22Rv1 (cell line): ENCODE results near the gene ATE1.
A peak's percentile ranks its signal among the peaks of the same experiment; 100 is the strongest.
"Not testable (repeated sequence)": the region's sequence is repeated elsewhere in the genome, so short reads cannot be mapped to it uniquely, and the experiment has no call there.

ENCODE experiments used
- H3K27ac ChIP-seq: fragments of 450-650 bp; 2 replicates; pipeline ENCODE4 v1.5.1; 2017
- ZFX ChIP-seq: fragments of 450-650 bp; IDR thresholded peaks from 2 replicates; pipeline ENCODE4 v1.6.1; 2017; ENCODE audit warnings: antibody characterized with exemption, borderline replicate concordance
- TF ChIP-seq, protein P1 (sequence below): fragments of 450-650 bp; IDR thresholded peaks from 2 replicates; pipeline ENCODE4 v1.5.1; 2017; ENCODE audit warnings: mild to moderate bottlenecking

The ATE1 gene

DNA sequence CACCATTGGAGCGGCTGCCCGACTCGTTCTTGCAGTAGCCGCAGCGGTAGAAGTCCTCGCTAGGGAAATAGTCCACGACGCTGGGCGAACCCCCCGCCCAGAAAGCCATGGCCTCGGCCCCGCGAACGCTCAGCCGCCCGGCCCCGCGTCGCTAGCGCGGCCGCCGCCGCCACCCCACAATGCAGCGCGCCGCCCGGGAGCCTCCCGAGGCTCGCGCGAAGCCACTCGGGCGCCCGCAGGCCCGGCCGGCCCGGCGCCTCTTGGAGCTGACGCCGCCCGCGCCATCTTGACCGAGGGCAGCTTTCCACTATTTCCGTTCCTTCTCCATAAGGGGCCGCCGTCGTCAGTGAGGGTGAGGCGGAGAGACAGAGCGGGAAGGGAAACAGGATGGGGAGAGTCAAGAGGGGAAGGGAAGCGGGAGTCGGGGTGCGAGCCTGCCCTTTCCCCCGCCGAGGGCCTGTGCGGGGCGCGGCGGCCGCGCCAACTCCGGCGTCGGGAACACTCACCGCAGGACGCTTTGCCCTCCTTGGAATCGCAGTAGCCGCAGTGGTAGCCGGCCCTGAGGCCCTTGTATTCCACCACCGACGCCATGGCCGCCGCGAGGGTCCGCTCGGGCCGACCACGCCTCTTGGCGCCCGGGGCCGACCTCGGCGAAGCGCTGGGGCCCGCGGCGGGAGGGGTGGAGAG lies at the start of gene ATE1:
Gene ATE1 (minus strand): TSS at position 191 of the 687 bp plus-strand sequence. CDS start 82 bp downstream, at position 109.
- H3K27ac ChIP-seq, result peak within 1 kb of the TSS; percentile 91
- 0 out of 2 replicates have a peak, but pooled peaks have one; percentile 22 for TF ChIP-seq ZFX
- TF ChIP-seq, protein P1, sequence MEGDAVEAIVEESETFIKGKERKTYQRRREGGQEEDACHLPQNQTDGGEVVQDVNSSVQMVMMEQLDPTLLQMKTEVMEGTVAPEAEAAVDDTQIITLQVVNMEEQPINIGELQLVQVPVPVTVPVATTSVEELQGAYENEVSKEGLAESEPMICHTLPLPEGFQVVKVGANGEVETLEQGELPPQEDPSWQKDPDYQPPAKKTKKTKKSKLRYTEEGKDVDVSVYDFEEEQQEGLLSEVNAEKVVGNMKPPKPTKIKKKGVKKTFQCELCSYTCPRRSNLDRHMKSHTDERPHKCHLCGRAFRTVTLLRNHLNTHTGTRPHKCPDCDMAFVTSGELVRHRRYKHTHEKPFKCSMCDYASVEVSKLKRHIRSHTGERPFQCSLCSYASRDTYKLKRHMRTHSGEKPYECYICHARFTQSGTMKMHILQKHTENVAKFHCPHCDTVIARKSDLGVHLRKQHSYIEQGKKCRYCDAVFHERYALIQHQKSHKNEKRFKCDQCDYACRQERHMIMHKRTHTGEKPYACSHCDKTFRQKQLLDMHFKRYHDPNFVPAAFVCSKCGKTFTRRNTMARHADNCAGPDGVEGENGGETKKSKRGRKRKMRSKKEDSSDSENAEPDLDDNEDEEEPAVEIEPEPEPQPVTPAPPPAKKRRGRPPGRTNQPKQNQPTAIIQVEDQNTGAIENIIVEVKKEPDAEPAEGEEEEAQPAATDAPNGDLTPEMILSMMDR, result 0 out of 2 replicates have a peak, but pooled peaks have one; percentile 4

DNA sequence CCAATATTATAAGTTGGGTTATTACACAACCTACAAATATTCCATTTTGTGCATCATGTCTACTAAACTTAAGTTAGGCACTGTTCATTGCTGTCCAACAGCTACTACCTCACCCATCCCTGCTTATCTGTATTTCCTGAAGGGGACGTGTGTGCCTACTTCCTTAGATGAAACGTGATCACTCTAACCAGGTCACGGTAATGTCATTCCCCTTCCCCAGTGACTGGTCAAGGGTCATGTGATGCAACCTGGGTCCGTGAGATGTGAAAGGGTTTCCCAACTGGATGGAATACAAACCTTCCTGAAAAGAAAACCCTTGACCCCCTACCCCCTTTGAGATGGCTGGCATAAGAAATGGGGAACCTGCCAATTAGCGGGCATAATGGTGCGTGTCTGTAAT lies 48.8 kb upstream of the ATE1 start:
- TF ChIP-seq, protein P1, result no peak
- no peak for TF ChIP-seq ZFX
- H3K27ac ChIP-seq, result no peak overlapping the region

DNA sequence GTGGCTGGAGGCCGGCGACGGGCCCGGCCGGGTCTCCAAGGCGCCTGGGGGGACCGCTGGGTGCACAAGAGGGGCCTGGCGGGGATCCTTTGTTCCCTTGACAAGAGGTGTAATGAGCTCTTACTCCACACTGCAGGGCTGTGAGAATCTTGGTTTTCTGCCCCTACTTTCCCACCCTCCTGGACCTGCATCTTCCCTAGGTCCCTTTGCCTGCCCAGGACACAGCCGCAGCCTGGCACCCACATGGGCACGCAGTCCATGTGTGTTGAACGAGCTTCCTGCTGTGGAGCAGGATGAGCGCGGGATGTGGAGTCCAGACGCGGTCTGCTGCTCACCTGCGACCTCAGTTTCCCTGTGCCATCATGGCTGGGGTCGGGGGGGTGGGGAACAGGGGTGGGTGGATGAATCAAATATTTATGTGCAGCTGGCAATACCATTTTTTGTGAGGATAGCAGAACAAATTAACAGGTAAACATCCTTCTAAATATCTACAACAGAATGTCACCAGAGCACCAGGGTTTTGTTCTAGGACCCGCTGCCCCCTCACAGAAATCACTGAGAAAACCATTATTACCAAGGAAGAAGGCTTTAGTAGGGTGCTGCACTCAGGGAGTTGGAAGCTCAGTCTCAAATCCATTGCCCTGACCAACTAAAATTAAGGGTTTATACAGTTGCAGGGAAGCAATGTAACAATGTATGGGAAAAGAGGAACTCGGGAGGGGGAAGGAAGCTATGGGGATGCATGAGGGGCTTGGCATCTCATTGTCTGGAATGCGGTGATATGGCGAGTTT lies 47.7 kb upstream of the ATE1 start:
- peak overlapping the region; percentile 97 for H3K27ac ChIP-seq
- no peak for TF ChIP-seq ZFX
- TF ChIP-seq, protein P1, result peak; percentile 65

DNA sequence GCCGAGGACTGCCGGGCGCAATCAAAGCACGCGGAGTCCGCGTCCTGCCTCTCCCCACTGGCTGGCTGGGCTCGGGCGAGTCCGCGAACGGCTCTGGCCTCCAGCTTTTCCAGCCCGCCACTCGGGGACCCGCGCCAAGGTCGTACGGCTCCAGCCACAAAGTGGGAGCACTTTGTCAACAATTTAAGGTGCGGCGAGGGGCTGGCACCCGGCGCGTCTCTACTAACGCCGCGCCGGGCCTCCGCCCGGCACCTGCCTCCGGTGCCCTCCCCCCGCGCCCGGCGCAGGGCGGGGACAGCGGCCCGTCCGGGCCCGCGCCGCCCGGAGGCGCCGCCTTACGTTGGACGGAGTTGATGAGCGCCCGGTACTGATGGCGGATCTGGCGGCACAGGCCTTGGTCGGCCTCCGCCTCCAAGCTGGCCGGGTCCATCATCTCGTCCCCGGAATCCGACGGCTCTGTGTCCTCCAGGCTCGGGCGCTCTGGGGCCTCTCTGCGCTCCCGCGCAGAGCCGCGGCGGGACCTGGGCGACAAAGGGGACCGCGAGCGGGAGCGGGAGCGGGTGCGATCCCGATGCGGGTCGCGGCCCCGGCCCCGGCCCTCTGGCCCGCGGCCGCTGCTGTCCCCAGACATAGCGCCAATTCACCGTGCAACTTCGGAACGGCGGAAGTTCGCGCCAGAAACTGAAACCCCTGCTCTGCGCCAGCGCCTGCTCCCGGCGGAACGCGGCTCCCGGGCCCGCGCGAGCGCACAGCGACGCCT lies 46.9 kb upstream of the ATE1 start, which contains the start of gene NSMCE4A:
Gene NSMCE4A (minus strand): TSS at position 683 of the 760 bp plus-strand sequence. CDS start 52 bp downstream, at position 631.
- peak within 1 kb of the TSS; percentile 97 for H3K27ac ChIP-seq
- no peak for TF ChIP-seq ZFX
- TF ChIP-seq, protein P1, result peak; percentile 93

DNA sequence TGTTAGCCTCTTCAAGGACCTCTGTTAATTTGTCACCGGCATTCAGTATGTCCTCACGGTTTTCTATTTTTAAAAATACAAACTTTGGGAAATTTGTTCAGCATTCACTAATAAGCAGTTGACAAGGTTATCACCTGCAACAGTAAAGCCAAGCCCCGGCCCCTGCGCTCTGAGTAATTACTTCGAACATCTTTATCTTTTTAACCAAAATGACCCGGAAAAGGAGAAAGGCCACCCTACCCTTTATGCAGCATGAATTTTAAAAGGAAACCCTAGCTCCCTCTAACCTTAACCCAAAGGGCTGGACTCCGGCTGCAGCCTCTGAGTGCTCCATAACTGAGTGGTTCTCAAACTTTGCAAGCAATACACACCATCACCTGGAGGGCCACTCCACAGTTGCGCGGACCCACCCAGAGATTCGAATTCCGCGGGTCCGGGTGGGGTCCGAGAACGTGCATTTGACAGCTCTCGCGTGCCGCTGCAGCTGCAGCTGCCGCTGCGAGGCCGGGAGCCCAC lies 46.2 kb upstream of the ATE1 start:
- TF ChIP-seq ZFX, result no peak
- TF ChIP-seq, protein P1, result no peak
- peak overlapping the region; percentile 97 for H3K27ac ChIP-seq

DNA sequence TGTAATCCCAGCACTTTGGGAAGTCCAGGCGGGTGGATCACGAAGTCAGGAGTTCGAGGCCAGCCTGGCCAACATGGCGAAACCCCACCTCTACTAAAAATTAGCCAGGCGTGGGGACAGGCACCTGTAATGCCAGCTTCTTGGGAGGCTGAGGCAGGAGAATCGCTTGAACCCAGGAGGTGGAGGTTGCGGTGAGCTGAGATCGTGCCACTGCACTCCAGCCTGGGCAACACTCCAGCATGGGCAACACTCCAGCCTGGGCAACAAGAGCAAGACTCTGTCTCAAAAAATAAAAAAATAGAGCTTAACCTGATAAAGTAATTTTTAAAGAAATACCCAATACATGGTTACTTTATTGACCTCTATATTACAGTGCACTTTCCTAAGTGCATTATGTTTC lies 41.3 kb upstream of the ATE1 start:
- H3K27ac ChIP-seq, result not testable (repeated sequence)

DNA sequence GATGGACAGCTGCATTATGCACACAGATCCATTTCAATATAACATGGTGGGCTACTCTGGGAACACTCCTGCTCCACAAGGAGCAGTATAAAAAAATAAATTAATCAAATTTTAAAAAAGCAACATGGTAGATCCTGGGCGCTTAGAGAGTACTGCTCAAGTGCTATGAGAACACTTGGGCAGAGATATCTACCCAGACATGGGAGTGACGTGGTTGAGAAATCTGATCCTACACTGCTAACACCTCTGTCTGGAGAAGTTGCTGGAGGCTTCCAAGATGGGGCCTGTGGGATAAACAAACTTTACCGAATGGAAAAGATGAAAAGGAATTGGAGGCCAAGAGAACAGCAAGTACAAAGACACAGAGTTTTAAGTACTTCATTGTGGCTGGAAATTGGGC lies 38.2 kb upstream of the ATE1 start:
- no peak for TF ChIP-seq ZFX
- TF ChIP-seq, protein P1, result no peak
- no peak overlapping the region for H3K27ac ChIP-seq
